ENCODE results near the gene MDH1.

The MDH1 gene

GRCh38 chr2:63596401-63596883 is 7.7 kb downstream of the MDH1 start:
- Histone ChIP-seq H3K4me1 (ENCODE audit: control insufficient read depth, insufficient read depth, low read length) (no peaks in the 10 kb centered on the region), H3K4me3 (ENCODE audit: low read depth, low read length) (no peak overlapping the region), H3K36me3 (ENCODE audit: control insufficient read depth in 2 of 2, insufficient read depth in 1 of 2, low read length in 2 of 2) (peaks cover 59 to 77% of the 10 kb centered on the region in 2 experiments), H3K27ac (ENCODE audit: extremely low read depth, low read depth, low read length) (no peak overlapping the region), H3K9me3 (ENCODE audit: control insufficient read depth, insufficient read depth, low read depth, low read length) (no peaks in the 10 kb centered on the region)
- TF ChIP-seq ZNF513 (tag by site-specific recombination; IDR thresholded peaks at IDR 0.05) (no peak), KLF1 (tag by site-specific recombination; IDR thresholded peaks at IDR 0.05) (no peak), GFI1B (tag by site-specific recombination; IDR thresholded peaks at IDR 0.05) (no peak), ZNF658 (tag by site-specific recombination; IDR thresholded peaks at IDR 0.05) (no peak), KLF7 (tag by site-specific recombination; IDR thresholded peaks at IDR 0.05; ENCODE audit: borderline replicate concordance) (no peak), ZNF37A (tag by site-specific recombination; IDR thresholded peaks at IDR 0.05) (no peak), ZNF341 (tag by site-specific recombination; IDR thresholded peaks at IDR 0.05; ENCODE audit: low read depth) (no peak), ZNF530 (tag by site-specific recombination; IDR thresholded peaks at IDR 0.05; ENCODE audit: low read depth) (no peak), ZNF211 (tag by site-specific recombination; IDR thresholded peaks at IDR 0.05; ENCODE audit: low read depth) (no peak), ZNF701 (tag by site-specific recombination; IDR thresholded peaks at IDR 0.05) (no peak), GLI2 (tag by site-specific recombination; IDR thresholded peaks at IDR 0.05; ENCODE audit: borderline replicate concordance, low read depth) (no peak)
- TF ChIP-seq, protein P1, sequence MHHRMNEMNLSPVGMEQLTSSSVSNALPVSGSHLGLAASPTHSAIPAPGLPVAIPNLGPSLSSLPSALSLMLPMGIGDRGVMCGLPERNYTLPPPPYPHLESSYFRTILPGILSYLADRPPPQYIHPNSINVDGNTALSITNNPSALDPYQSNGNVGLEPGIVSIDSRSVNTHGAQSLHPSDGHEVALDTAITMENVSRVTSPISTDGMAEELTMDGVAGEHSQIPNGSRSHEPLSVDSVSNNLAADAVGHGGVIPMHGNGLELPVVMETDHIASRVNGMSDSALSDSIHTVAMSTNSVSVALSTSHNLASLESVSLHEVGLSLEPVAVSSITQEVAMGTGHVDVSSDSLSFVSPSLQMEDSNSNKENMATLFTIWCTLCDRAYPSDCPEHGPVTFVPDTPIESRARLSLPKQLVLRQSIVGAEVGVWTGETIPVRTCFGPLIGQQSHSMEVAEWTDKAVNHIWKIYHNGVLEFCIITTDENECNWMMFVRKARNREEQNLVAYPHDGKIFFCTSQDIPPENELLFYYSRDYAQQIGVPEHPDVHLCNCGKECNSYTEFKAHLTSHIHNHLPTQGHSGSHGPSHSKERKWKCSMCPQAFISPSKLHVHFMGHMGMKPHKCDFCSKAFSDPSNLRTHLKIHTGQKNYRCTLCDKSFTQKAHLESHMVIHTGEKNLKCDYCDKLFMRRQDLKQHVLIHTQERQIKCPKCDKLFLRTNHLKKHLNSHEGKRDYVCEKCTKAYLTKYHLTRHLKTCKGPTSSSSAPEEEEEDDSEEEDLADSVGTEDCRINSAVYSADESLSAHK (tag by site-specific recombination; IDR thresholded peaks at IDR 0.05), result no peak
- TF ChIP-seq, protein P2, sequence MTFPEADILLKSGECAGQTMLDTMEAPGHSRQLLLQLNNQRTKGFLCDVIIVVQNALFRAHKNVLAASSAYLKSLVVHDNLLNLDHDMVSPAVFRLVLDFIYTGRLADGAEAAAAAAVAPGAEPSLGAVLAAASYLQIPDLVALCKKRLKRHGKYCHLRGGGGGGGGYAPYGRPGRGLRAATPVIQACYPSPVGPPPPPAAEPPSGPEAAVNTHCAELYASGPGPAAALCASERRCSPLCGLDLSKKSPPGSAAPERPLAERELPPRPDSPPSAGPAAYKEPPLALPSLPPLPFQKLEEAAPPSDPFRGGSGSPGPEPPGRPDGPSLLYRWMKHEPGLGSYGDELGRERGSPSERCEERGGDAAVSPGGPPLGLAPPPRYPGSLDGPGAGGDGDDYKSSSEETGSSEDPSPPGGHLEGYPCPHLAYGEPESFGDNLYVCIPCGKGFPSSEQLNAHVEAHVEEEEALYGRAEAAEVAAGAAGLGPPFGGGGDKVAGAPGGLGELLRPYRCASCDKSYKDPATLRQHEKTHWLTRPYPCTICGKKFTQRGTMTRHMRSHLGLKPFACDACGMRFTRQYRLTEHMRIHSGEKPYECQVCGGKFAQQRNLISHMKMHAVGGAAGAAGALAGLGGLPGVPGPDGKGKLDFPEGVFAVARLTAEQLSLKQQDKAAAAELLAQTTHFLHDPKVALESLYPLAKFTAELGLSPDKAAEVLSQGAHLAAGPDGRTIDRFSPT (tag by site-specific recombination; IDR thresholded peaks at IDR 0.05), result no peak
- TF ChIP-seq, protein P3, sequence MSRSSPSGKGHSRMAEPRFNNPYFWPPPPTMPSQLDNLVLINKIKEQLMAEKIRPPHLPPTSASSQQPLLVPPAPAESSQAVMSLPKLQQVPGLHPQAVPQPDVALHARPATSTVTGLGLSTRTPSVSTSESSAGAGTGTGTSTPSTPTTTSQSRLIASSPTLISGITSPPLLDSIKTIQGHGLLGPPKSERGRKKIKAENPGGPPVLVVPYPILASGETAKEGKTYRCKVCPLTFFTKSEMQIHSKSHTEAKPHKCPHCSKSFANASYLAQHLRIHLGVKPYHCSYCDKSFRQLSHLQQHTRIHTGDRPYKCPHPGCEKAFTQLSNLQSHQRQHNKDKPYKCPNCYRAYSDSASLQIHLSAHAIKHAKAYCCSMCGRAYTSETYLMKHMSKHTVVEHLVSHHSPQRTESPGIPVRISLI (tag by site-specific recombination; IDR thresholded peaks at IDR 0.05), result no peak
- TF ChIP-seq, protein P4, sequence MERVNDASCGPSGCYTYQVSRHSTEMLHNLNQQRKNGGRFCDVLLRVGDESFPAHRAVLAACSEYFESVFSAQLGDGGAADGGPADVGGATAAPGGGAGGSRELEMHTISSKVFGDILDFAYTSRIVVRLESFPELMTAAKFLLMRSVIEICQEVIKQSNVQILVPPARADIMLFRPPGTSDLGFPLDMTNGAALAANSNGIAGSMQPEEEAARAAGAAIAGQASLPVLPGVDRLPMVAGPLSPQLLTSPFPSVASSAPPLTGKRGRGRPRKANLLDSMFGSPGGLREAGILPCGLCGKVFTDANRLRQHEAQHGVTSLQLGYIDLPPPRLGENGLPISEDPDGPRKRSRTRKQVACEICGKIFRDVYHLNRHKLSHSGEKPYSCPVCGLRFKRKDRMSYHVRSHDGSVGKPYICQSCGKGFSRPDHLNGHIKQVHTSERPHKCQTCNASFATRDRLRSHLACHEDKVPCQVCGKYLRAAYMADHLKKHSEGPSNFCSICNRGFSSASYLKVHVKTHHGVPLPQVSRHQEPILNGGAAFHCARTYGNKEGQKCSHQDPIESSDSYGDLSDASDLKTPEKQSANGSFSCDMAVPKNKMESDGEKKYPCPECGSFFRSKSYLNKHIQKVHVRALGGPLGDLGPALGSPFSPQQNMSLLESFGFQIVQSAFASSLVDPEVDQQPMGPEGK (tag by site-specific recombination; IDR thresholded peaks at IDR 0.05), result no peak
- ChIA-PET POLR2A (no interaction called here), CTCF (interaction anchor here (0.5 to 0.9 kb wide), 3 partner anchors 12 to 102 kb away, joined by 3 to 4 read pairs (median 3); no protein-coding TSS in a partner anchor)

DNA sequence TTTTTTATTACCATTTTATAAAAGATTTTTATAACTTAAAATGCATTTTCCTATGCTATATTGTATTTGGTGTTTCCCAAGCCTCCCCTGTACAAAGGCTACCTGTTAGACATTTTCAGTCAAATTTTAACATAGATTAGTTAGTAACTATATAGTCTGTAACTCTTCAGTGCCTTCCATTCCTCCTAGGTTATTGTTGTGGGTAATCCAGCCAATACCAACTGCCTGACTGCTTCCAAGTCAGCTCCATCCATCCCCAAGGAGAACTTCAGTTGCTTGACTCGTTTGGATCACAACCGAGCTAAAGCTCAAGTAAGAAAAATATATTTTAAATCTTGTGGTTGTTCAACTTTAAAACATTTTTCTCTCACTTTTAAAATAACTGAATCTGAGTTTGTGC is 10.2 kb downstream of the MDH1 start:
- H3K27ac ChIP-seq (ENCODE audit: extremely low read depth, low read depth, low read length), result no peak overlapping the region
- H3K4me1 ChIP-seq (ENCODE audit: control insufficient read depth, insufficient read depth, low read length), result no peaks in the 10 kb centered on the region
- TF ChIP-seq MZF1 (tag by site-specific recombination; IDR thresholded peaks at IDR 0.05; ENCODE audit: borderline replicate concordance) (no peak), ZNF214 (tag by site-specific recombination; IDR thresholded peaks at IDR 0.05; ENCODE audit: borderline replicate concordance) (no peak), HOXA7 (CRISPR knock-in tag; IDR thresholded peaks at IDR 0.05; ENCODE audit: borderline replicate concordance) (no peak), ZNF704 (tag by site-specific recombination; IDR thresholded peaks at IDR 0.05) (no peak), ZNF2 (tag by site-specific recombination; IDR thresholded peaks at IDR 0.05) (no peak)
- peaks cover 64 to 89% of the 10 kb centered on the region in 2 experiments for H3K36me3 ChIP-seq (ENCODE audit: control insufficient read depth in 2 of 2, insufficient read depth in 1 of 2, low read length in 2 of 2)
- POLR2A ChIA-PET, result interaction anchor here (1.7 kb wide), 1 partner anchor 10 kb away, joined by 6 read pairs; the partner anchor contains the start of genes MDH1 and WDPCP
- H3K9me3 ChIP-seq (ENCODE audit: control insufficient read depth, insufficient read depth, low read depth, low read length), result no peaks in the 10 kb centered on the region
- CTCF ChIA-PET, result interaction anchor here (0.8 kb wide), 1 partner anchor 247 kb away, joined by 3 read pairs; no protein-coding TSS in a partner anchor
- H3K4me3 ChIP-seq (ENCODE audit: low read depth, low read length), result no peak overlapping the region

All from HEK293 (cell line).